Esophagus muscularis mucosa (tissue), 4 donors: ENCODE results near the gene E2F6. TPM values are rescaled to one million over a fixed set of nuclear protein-coding genes. Genes with fewer than 3 reads are reported as not detected.

Experiments
- DNase-seq: peaks from one replicate; pipeline ENCODE4 v3.0.0-alpha.2; 2017; ENCODE audit errors: extremely low spot score
- H3K27ac ChIP-seq, 4 donors: fragments of 200-600 bp; sonication (generic); replicated peaks in 1 of 4; 1 replicate in 3 of 4; 2 replicates in 1 of 4; pipeline ENCODE4 v1.5.1; 2016 to 2019; ENCODE audit warnings: mild to moderate bottlenecking in 1 of 4
- H3K27me3 ChIP-seq, 4 donors: fragments of 200-600 bp; sonication (generic); one replicate each; pipeline versions ENCODE4 v1.5.1 to v1.6.0; 2016 to 2019
- H3K36me3 ChIP-seq, 4 donors: fragments of 200-600 bp; sonication (generic); one replicate each; pipeline ENCODE4 v1.5.1; 2016 to 2019
- H3K4me1 ChIP-seq, 4 donors: fragments of 200-600 bp; sonication (generic); one replicate each; pipeline ENCODE4 v1.5.1; 2016 to 2019
- H3K4me3 ChIP-seq, 4 donors: fragments of 200-600 bp; sonication (generic); 1 replicate in 2 of 4; 2 replicates in 2 of 4; pipeline ENCODE4 v1.5.1; 2016 to 2019; ENCODE audit warnings: mild to moderate bottlenecking in 4 of 4, moderate library complexity in 1 of 4
- H3K9me3 ChIP-seq, 4 donors: fragments of 200-600 bp; sonication (generic); 1 replicate in 3 of 4; 2 replicates in 1 of 4; pipeline ENCODE4 v1.5.1; 2016 to 2019
- CTCF ChIP-seq, 3 experiments: fragments of 200-600 bp in 2 of 3; fragments of 450-650 bp in 1 of 3; sonication (generic) in 2 of 3; IDR thresholded peaks; one replicate each; pipeline ENCODE4 v1.5.1; 2017 to 2019; ENCODE audit warnings: antibody characterized with exemption in 3 of 3, mild to moderate bottlenecking in 2 of 3, moderate library complexity in 1 of 3
- EP300 ChIP-seq: sonication (generic); formaldehyde crosslinking; IDR thresholded peaks from one replicate; pipeline ENCODE4 v1.6.1; 2017; ENCODE audit warnings: antibody characterized with exemption
- POLR2A ChIP-seq: fragments of 450-650 bp; IDR thresholded peaks from one replicate; pipeline ENCODE4 v1.6.1; 2017; ENCODE audit warnings: antibody characterized with exemption, moderate library complexity, mild to moderate bottlenecking, low read depth
- POLR2AphosphoS5 ChIP-seq, 2 donors: sonication (generic); formaldehyde crosslinking; IDR thresholded peaks; one replicate each; pipeline ENCODE4 v1.6.1; 2017; ENCODE audit warnings: antibody characterized with exemption in 2 of 2
- WGBS: methylation state at CpG from one replicate; pipeline ENCODE4 v1.1.5; 2018; 5-methylcytosine and 5-hydroxymethylcytosine counted together
- intact Hi-C: fragments of 100-400 bp; cut with DNase I; formaldehyde crosslinking; loops from one replicate; pipeline ENCODE4 v1.15.1; 2023
- total RNA-seq, 4 donors: library from RNA; depleted of rRNA; stranded (reverse); fragments of >200 nt; gene quantifications; one replicate each; pipeline versions ENCODE4 v1.1.0 to v1.2.1, GENCODE V29; 2016

E2F6 gene
- total RNA-seq, 4 donors from 2014 or later: 10.9 to 18.0 (median 17.0) TPM

- no peak overlapping the region for H3K27ac ChIP-seq
- no peaks in the 10 kb centered on the region for H3K9me3 ChIP-seq
- no peak for DNase-seq
- 66% methylated on average over 5 of the region's 5 CpGs for whole genome bisulfite sequencing
- H3K4me3 ChIP-seq: no peak overlapping the region
- no peaks in the 10 kb centered on the region for H3K36me3 ChIP-seq
- no peaks in the 10 kb centered on the region for H3K27me3 ChIP-seq
- TF ChIP-seq EP300 (no peak), CTCF (IDR thresholded peaks at IDR 0.05) (no peak), POLR2AphosphoS5 (IDR thresholded peaks at IDR 0.05) (no peak), POLR2A (no peak)
- intact Hi-C loops: no loop called here
- H3K4me1 ChIP-seq: peaks cover 0 to 3% (median 0%) of the 10 kb centered on the region in 4 donors
Observed at GRCh38 chr2:11512431-11512830, 46.5 kb upstream of the E2F6 start.

GRCh38 chr2:11509657-11510360, 43.8 kb upstream of the E2F6 start:
- Histone ChIP-seq H3K9me3 (no peaks in the 10 kb centered on the region), H3K36me3 (no peaks in the 10 kb centered on the region), H3K4me1 (peaks cover 0 to 3% (median 0%) of the 10 kb centered on the region in 4 donors), H3K27ac (no peak overlapping the region), H3K27me3 (no peaks in the 10 kb centered on the region), H3K4me3 (no peak overlapping the region)
- no peak for DNase-seq
- WGBS: 77% methylated on average over 3 of the region's 3 CpGs
- intact Hi-C loops: no loop called here
- TF ChIP-seq POLR2AphosphoS5 (IDR thresholded peaks at IDR 0.05) (no peak), POLR2A (no peak), CTCF (IDR thresholded peaks at IDR 0.05) (no peak), EP300 (no peak)

GRCh38 chr2:11508279-11508678, 42.3 kb upstream of the E2F6 start:
- whole genome bisulfite sequencing: 71% methylated on average over 8 of the region's 8 CpGs
- peaks cover 0 to 3% (median 0%) of the 10 kb centered on the region in 4 donors for H3K4me1 ChIP-seq
- no peak for DNase-seq
- no peaks in the 10 kb centered on the region for H3K36me3 ChIP-seq
- H3K27me3 ChIP-seq: no peaks in the 10 kb centered on the region
- peaks cover 0 to 4% (median 2%) of the 10 kb centered on the region in 4 donors for H3K9me3 ChIP-seq
- intact Hi-C loops: no loop called here
- H3K27ac ChIP-seq: no peak overlapping the region
- H3K4me3 ChIP-seq: no peak overlapping the region
- no peak for TF ChIP-seq POLR2A
- no peak for TF ChIP-seq CTCF (IDR thresholded peaks at IDR 0.05)
- no peak for TF ChIP-seq EP300
- TF ChIP-seq POLR2AphosphoS5 (IDR thresholded peaks at IDR 0.05): no peak

- no peaks in the 10 kb centered on the region for H3K27me3 ChIP-seq
- TF ChIP-seq CTCF (IDR thresholded peaks at IDR 0.05) (no peak), POLR2AphosphoS5 (IDR thresholded peaks at IDR 0.05) (no peak), POLR2A (no peak), EP300 (no peak)
- H3K9me3 ChIP-seq: peaks cover 0 to 9% (median 6%) of the 10 kb centered on the region in 4 donors
- H3K27ac ChIP-seq: no peak overlapping the region
- intact Hi-C loops: no loop called here
- 91% methylated on average over 2 of the region's 2 CpGs for WGBS
- DNase-seq: no peak
- H3K4me1 ChIP-seq: peaks cover 0 to 3% (median 0%) of the 10 kb centered on the region in 4 donors
- H3K36me3 ChIP-seq: no peaks in the 10 kb centered on the region
- H3K4me3 ChIP-seq: no peak overlapping the region
Observed at GRCh38 chr2:11507517-11507916, 41.6 kb upstream of the E2F6 start.

GRCh38 chr2:11506611-11506969, 40.6 kb upstream of the E2F6 start:
- TF ChIP-seq CTCF (IDR thresholded peaks at IDR 0.05) (no peak), EP300 (no peak), POLR2AphosphoS5 (IDR thresholded peaks at IDR 0.05) (no peak), POLR2A (no peak)
- 62% methylated on average over 3 of the region's 3 CpGs for WGBS

More at GRCh38 chr2:11506611-11506969, 40.6 kb upstream of the E2F6 start:
- intact Hi-C loops: no loop called here
- Histone ChIP-seq H3K9me3 (peaks cover 0 to 9% (median 6%) of the 10 kb centered on the region in 4 donors), H3K36me3 (no peaks in the 10 kb centered on the region), H3K4me1 (peaks cover 0 to 3% (median 0%) of the 10 kb centered on the region in 4 donors), H3K4me3 (no peak overlapping the region), H3K27me3 (no peaks in the 10 kb centered on the region), H3K27ac (no peak overlapping the region)
- no peak for DNase-seq
